Measurements from ENCODE around the gene SCAF11.
"Not testable (repeated sequence)": the region's sequence is repeated elsewhere in the genome, so short reads cannot be mapped to it uniquely, and the experiment has no call there.

SCAF11 gene

GRCh38 chr12:45990468-45991283 lies at the start of gene SCAF11:
SCAF11 (minus strand) TSS chr12:45990574; CDS start chr12:45964167, 26,407 bp downstream.
- DNase-seq = peak; percentile 88 to 100 (median 100)

DNA sequence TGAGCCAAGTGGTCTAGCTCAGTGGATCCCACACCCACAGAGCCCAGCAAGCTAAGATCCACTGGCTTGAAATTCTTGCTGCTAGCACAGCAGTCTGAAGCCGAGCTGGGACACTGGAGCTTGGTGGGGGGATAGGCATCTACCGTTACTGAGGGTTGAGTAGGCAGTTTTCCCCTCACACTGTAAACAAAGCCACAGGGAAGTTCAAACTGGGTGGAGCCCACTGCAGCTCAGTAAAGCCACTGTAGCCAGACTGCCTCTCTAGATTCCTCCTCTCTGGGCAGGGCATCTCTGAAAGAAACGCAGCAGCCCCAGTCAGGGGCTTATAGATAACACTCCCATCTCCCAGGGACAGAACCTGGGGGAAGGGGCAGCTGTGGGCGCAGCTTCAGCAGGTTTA lies 46.7 kb upstream of the SCAF11 start:
- DNase-seq = not testable (repeated sequence)

DNA sequence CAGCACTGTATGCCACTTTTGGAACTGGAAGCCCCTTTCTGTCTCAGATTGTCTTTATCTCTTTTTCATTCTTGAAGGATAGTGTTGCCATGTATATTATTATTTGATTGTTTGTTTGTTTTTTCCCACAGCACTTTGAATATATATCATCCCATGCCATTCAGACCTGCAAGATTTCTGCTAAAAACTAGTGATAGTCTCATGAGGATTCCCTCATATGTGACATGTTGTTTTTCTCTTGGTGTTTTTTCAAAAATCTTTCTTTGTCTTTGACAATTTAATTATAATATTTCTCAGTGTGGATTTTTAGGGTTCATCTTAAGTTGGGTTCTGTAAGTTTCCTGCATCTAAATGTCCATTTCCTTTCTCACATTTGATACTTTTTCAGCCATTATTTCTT lies 36.8 kb upstream of the SCAF11 start:
- DNase-seq = no peak

DNA sequence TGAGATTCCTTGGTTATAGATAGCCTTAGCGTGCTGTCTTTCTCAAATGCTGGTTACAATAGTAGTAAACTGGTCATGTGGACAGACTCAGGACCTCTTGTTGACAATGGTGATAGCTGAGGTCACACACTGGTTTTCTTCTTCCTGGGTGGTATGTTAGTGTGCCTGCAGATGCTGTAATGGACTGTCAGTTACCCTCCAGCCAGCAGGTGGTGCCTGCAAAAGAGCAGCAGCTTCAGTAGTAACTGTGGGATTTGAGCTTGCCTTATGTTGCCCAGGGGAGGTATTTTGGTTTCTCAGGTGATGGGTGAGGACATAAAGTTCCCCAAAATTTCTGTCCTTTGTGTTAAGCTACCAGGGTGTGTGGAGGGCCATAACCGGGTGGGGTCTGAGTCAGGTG lies 33.7 kb upstream of the SCAF11 start:
- DNase-seq = no peak

- no peak for DNase-seq
Observed at GRCh38 chr12:46020768-46021167, 30.4 kb upstream of the SCAF11 start.

- DNase-seq = not testable (repeated sequence)
Observed at GRCh38 chr12:46018712-46019111, 28.3 kb upstream of the SCAF11 start.

DNA sequence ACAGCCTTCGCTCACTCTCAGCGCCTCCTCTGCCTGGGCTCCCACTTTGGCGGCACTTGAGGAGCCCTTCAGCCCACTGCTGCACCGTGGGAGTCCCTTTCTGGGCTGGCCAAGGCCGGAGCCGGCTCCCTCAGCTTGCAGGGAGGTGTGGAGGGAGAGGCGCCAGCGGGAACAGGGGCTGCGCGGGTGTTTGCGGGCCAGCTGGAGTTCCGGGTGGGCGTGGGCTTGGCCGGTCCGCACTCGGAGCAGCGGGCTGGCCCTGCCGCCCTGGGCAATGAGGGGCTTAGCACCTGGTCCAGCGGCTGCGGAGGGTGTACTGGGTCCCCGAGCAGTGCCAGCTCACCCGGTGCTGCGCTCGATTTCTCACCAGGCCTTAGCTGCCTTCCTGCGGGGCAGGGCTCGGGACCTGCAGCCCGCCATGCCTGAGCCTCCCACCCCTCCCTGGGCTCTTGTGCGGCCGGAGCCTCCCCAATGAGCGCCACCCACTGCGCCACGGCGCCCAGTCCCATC lies 27.5 kb upstream of the SCAF11 start:
- DNase-seq = not testable (repeated sequence)

DNA sequence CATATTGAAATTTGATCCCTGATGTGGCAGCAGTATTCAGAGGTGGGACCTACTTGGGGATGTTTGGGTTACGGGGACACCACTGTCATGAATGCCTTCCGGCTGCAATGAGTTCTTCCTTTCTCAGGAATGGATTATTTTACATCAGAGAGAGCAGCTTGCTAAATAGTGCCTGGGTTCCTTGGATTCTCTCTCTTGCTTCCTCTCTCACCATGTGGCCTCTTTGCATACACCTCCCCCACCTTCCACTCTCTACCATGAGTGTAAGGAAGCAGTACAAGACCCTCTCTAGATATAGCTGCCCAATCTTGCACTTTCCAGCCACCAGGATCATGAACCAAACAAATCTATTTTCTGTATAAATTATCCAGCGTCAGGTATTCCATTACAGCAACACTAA lies 15.4 kb upstream of the SCAF11 start:
- no peak for DNase-seq

- DNase-seq = no peak
Observed at GRCh38 chr12:46005151-46005797, 14.9 kb upstream of the SCAF11 start.

- DNase-seq = no peak
Observed at GRCh38 chr12:46004715-46005114, 14.3 kb upstream of the SCAF11 start.

GRCh38 chr12:46000076-46000475 lies 9.7 kb upstream of the SCAF11 start:
- DNase-seq = not testable (repeated sequence)

- peak in 52 of 56 donors; percentile 5 to 83 (median 64) for DNase-seq
Observed at GRCh38 chr12:45994736-45995135, 4.4 kb upstream of the SCAF11 start.

DNA sequence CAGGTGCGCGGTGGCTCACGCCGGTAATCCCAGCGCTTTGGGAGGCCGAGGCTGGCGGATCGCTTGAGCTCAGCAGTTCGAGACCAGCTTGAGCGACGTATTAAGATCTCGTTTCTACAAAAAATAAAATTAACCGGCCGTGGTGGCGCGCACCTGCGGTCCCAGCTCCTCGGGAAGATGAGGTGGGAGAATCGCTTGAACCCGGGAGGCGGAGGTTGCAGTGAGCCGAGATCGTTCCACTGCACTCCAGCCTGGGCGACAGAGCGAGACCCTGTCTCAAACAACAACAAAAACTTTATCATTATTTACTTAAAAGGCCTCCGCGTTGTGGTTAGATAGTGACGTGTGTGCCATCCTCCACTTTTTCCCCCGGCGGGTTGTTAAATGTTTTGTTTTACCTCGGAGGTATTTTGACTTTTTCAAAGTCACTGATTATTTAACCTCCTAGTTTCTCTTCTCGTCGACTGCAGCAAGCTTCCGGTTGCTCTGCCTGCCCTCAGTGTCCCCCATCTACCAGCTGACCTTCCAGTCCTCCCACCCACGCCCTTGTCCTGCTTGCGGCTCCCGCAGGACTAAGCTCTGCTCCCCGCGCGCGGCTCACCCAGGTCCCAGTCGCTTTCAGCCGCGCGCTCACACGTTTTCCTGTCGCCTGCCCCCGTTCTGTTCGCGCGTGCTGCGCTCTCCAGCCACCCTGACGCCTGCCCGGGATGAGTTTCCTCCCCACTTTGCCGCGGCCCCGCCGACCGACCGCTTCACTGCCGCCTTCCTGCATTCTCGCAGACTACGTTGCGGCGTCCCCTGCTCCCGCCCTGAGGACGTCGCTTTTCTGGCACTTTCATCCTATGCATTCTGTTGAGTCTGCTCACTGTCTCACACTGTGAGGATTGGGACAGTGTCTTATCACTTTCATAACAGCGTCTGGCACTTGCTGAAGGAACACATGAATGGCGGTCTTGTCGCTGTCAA lies 1.2 kb upstream of the SCAF11 start:
- peak in 54 of 56 donors; percentile 15 to 88 (median 72) for DNase-seq

DNA sequence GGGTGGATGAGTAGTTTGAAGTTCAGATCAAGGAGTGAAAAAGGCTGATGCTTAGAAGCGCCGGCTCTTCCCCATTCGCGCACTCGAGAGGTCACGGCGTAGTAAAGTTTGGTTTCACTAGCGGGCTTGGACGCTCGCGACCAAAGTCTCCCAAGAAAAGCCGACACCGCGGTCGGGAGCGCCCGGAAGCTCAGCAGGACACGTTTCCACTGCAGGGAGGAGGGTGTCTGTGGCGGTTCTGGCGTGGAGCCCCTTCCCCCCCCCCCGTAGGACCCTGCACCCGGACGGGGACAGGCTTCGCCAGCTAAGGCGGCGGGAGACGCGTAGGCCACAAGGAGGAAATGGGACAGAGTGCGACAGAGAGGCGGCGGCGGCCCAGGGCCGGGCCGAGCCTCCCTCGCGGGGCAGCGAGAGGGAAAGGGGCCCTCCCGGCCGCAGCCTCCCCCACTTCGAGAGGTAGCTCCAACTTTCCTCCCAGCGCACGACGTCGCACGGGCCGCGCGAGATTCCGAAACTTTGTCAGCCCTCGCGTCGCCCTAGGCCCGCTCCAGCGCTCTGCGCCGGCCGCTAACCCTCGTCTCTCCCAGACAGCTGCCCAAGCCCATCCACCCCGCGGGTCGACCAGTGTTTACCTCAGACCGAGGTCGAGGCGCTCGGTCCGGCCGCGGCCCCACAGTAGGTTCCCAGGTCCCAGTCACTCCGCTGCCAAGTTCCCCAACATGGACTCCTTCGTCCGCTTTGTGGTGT lies 480 bp downstream of the SCAF11 start:
- peak in 55 of 56 donors; percentile 10 to 83 (median 63) for DNase-seq

DNA sequence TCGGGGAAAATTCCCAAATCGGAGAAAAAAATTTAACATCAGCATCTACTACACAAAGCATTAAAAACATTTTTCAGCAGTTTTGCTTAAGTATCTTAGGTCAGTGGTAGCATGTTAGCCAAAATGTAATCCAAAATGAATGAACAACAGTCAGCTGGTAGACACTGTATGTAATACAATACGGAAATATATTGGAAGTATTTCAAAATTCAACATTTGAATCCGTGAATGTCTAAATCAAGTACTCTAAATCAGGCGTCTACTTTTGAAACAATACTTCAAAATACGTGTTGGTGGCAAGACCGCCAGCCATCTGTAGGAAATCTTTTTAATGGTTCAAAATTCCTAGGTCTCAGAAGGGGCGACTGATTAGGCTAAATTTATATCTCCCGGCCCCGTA lies 1.1 kb downstream of the SCAF11 start:
- DNase-seq = no peak

DNA sequence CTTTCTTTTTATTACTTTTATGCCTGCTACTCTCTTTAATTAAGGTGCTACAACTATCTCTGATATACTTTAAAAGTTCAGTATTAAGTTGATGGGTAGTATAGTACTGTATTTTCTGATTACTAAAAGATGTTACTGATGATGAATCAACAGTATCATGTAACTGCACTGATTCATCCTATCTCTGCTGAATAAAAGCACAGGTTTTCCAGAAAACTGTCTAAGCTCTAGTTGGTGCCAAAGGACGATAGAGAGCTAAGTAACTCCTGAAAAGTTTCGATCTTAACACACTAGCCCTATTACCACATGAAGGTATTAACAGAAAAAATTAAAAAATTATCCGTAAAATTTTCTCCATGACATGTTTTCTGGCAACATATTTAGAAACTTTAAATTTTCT lies 2.1 kb downstream of the SCAF11 start:
- DNase-seq = no peak

DNA sequence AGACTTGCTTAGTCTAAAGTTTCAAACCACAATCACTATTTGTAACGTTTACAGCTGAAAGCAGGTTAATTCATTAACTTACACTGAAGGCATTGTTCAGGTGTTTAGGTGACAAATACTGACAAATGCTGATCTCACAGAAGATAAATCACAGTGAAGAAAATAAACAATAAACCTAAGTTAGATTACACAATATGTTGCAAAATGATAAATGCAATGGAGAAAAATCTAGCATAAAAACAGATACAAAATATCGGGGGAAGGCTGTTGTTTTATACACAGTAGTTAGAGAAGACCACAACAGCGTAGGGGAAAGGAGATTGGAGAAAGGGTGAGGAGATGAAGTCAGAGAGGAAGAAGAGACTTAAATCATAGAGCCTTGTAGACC lies 3.0 kb downstream of the SCAF11 start:
- DNase-seq = no peak

GRCh38 chr12:45986641-45987339 lies 3.6 kb downstream of the SCAF11 start:
- DNase-seq = no peak

DNA sequence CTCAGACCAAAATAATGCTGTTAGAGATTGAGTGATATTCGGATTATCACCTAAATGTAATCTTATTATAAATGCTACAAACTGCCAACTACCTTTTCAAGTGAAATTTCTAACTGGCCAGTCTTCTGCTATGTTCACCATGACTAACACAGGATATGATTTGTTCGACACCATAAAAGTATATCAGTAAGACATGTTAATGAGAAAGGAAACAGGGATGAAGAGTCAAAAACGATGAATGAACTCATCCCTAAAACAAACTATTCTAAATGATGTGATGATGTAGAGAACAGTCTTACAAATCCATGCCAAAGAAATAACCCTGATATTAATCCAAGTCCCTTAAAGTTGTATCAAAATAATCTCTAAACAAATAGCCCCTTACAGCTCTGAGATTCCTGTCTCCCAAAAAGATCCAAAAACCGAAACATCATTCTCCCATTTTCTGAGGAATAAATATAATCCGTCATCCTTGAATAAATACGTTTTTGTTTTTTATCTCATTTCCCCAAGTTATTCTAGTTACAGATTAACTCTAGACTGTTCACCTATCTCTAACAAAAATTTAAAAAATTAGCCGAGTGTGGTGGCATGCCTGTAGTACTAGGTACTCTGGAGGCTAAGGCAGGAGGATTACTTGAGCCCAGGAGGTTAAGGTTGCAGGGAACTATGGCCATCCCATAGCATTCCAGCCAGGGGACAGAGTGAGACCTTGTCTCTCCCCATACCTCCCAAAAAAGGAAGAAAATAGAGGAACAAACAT lies 9.1 kb downstream of the SCAF11 start:
- no peak for DNase-seq
